Right lobe of liver (tissue), 4 donors: ENCODE results near the gene ZNF48.

Source experiments
- POLR2A ChIP-seq: fragments of 450-650 bp; IDR thresholded peaks from one replicate; pipeline ENCODE4 v1.6.1; 2017; ENCODE audit warnings: antibody characterized with exemption, mild to moderate bottlenecking
- TF ChIP-seq, protein P1 (sequence below), 4 donors: fragments of 200-600 bp in 3 of 4; fragments of 450-650 bp in 1 of 4; IDR thresholded peaks; one replicate each; pipeline versions ENCODE4 v1.5.1 to v1.8.0; 2016 to 2022; ENCODE audit warnings: antibody characterized with exemption in 4 of 4, mild to moderate bottlenecking in 2 of 4
- donor health status: DM: no; HTN: no; CAD: no.
- donor health status: DM: no; HTN: no; CAD: no.
- donor health status: DM: no; HTN: yes; CAD: no.

DNA sequence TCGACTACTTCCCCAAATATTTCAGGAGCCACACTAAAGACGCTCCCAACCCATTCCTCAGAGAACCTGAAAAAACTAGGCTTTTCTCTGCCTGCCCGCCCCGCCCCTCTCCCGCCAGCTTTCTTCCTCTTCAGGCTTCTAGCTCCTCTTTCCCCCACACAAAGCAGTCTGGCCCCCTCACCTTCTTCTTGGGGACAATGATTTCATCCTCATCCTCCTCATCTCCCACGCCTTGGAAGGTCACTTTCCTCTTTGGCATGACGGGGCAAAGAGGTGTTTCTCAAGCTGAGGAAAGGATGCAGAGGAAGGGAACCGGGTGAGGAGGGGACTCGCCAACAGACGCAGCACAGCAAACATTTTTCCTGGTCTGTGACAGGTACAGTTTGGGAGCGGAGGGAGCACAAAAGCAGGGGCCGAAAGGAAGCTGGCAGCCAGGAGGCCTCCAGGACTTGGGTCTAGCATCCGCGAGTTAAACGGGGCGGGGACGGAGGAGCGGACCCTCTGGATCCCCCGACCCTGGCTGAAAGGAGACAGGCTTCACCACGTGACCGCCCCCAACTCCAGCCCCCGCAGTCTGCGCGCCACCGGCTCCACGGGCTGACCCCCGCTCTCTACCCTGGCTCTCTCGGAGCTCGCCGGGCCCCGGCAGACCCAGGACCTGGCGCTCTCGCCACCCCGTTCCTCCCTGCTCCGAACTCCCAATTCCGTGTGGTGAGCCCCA lies 40.6 kb upstream of the ZNF48 start:
- TF ChIP-seq POLR2A, result no peak
- TF ChIP-seq, protein P1, sequence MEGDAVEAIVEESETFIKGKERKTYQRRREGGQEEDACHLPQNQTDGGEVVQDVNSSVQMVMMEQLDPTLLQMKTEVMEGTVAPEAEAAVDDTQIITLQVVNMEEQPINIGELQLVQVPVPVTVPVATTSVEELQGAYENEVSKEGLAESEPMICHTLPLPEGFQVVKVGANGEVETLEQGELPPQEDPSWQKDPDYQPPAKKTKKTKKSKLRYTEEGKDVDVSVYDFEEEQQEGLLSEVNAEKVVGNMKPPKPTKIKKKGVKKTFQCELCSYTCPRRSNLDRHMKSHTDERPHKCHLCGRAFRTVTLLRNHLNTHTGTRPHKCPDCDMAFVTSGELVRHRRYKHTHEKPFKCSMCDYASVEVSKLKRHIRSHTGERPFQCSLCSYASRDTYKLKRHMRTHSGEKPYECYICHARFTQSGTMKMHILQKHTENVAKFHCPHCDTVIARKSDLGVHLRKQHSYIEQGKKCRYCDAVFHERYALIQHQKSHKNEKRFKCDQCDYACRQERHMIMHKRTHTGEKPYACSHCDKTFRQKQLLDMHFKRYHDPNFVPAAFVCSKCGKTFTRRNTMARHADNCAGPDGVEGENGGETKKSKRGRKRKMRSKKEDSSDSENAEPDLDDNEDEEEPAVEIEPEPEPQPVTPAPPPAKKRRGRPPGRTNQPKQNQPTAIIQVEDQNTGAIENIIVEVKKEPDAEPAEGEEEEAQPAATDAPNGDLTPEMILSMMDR (IDR thresholded peaks at IDR 0.05), result no peak
